CD14-positive monocyte (primary cell): ENCODE data around the gene GTF2H2C. TPM values are rescaled to one million over a fixed set of nuclear protein-coding genes. Genes with fewer than 3 reads are reported as not detected.
"Not testable (repeated sequence)": the region's sequence is repeated elsewhere in the genome, so short reads cannot be mapped to it uniquely, and the experiment has no call there.

Experiments used
- DNase-seq, 3 donors: peaks; one replicate each; pipeline ENCODE4 v3.0.0-alpha.2; 2011 to 2022
- H2AFZ ChIP-seq: 2 replicates; pipeline ENCODE4 v1.6.0; 2012; ENCODE audit warnings: mild to moderate bottlenecking, low read depth, low read length, inconsistent platforms; ENCODE audit not compliant: insufficient read depth, poor library complexity, severe bottlenecking
- H3K27ac ChIP-seq, 2 donors: 1 replicate in 1 of 2; 2 replicates in 1 of 2; pipeline ENCODE4 v1.5.1; 2012 to 2013; ENCODE audit warnings: low read length in 2 of 2, control low read depth in 1 of 2, inconsistent platforms in 1 of 2, low read depth in 1 of 2, mild to moderate bottlenecking in 1 of 2
- H3K27me3 ChIP-seq, 2 donors: one replicate each; pipeline versions ENCODE4 v1.6.0 to v1.6.1; 2011 to 2013; ENCODE audit warnings: low read length in 2 of 2; ENCODE audit not compliant: control insufficient read depth in 2 of 2, insufficient read depth in 2 of 2
- H3K36me3 ChIP-seq, 2 donors: replicated peaks in 1 of 2; 1 replicate in 1 of 2; 2 replicates in 1 of 2; pipeline versions ENCODE4 v1.5.1 to v1.6.1; 2012 to 2013; ENCODE audit warnings: low read length in 2 of 2, control low read depth in 1 of 2, inconsistent platforms in 1 of 2, mild to moderate bottlenecking in 1 of 2; ENCODE audit not compliant: insufficient read depth in 2 of 2, control insufficient read depth in 1 of 2
- H3K4me1 ChIP-seq, 2 donors: 1 replicate in 1 of 2; 2 replicates in 1 of 2; pipeline versions ENCODE4 v1.5.1 to v1.6.1; 2012 to 2013; ENCODE audit warnings: low read length in 2 of 2, control low read depth in 1 of 2, inconsistent platforms in 1 of 2, mild to moderate bottlenecking in 1 of 2, moderate library complexity in 1 of 2; ENCODE audit not compliant: insufficient read depth in 2 of 2, control insufficient read depth in 1 of 2
- H3K4me2 ChIP-seq: replicated peaks from 2 replicates; pipeline ENCODE3; 2012; ENCODE audit warnings: low read length, moderate library complexity, mild to moderate bottlenecking; ENCODE audit not compliant: poor library complexity, severe bottlenecking; ENCODE audit errors: extremely low read depth
- H3K4me3 ChIP-seq, 3 experiments: fragments of 200-600 bp in 1 of 3; sonication (generic) in 1 of 3; replicated peaks in 1 of 3; 1 replicate in 2 of 3; 2 replicates in 1 of 3; pipeline ENCODE4 v1.5.1; 2011 to 2013; ENCODE audit warnings: low read length in 3 of 3, mild to moderate bottlenecking in 3 of 3, control low read depth in 2 of 3, low read depth in 2 of 3, inconsistent platforms in 1 of 3, moderate library complexity in 1 of 3
- H3K79me2 ChIP-seq: 2 replicates; pipeline ENCODE4 v1.6.0; 2012; ENCODE audit warnings: mild to moderate bottlenecking, control low read depth, inconsistent platforms, low read length, moderate library complexity; ENCODE audit not compliant: insufficient read depth
- H3K9ac ChIP-seq: 2 replicates; pipeline ENCODE4 v1.6.0; 2017; ENCODE audit warnings: low read length, mild to moderate bottlenecking; ENCODE audit not compliant: insufficient read depth, poor library complexity, severe bottlenecking
- H3K9me3 ChIP-seq, 2 donors: replicated peaks in 1 of 2; 1 replicate in 1 of 2; 2 replicates in 1 of 2; pipeline versions ENCODE4 v1.5.1 to v1.6.1; 2012 to 2013; ENCODE audit warnings: low read length in 2 of 2, control low read depth in 1 of 2; ENCODE audit not compliant: control insufficient read depth in 1 of 2, insufficient read depth in 1 of 2
- H4K20me1 ChIP-seq: 2 replicates; pipeline ENCODE4 v1.6.0; 2012; ENCODE audit warnings: mild to moderate bottlenecking, low read length, control low read depth, moderate library complexity; ENCODE audit not compliant: insufficient read depth
- H3K27ac Mint-ChIP-seq, 7 donors: one replicate each; pipeline ENCODE4 v1.8.0; 2020; ENCODE audit warnings: mild to moderate bottlenecking in 7 of 7, mixed read lengths in 7 of 7, moderate library complexity in 6 of 7, inconsistent platforms in 2 of 7
- H3K27me3 Mint-ChIP-seq, 3 donors: one replicate each; pipeline ENCODE4 v1.8.0; 2021 to 2022; ENCODE audit warnings: low read depth in 3 of 3, mild to moderate bottlenecking in 3 of 3, mixed read lengths in 3 of 3, moderate library complexity in 3 of 3, inconsistent platforms in 1 of 3
- H3K36me3 Mint-ChIP-seq, 2 donors: one replicate each; pipeline ENCODE4 v1.8.0; 2020; ENCODE audit warnings: mixed read lengths in 2 of 2, inconsistent platforms in 1 of 2, mild to moderate bottlenecking in 1 of 2
- H3K4me1 Mint-ChIP-seq: one replicate; pipeline ENCODE4 v1.8.0; 2020; ENCODE audit warnings: mild to moderate bottlenecking, mixed read lengths
- H3K4me3 Mint-ChIP-seq, 2 donors: one replicate each; pipeline ENCODE4 v1.8.0; 2020; ENCODE audit warnings: mild to moderate bottlenecking in 2 of 2, mixed read lengths in 2 of 2, moderate library complexity in 1 of 2
- H3K9me3 Mint-ChIP-seq, 7 donors: one replicate each; pipeline ENCODE4 v1.8.0; 2020 to 2022; ENCODE audit warnings: mixed read lengths in 7 of 7, mild to moderate bottlenecking in 6 of 7, moderate library complexity in 6 of 7, inconsistent platforms in 2 of 7
- CTCF ChIP-seq: fragments of 200-600 bp; IDR thresholded peaks from one replicate; pipeline ENCODE4 v1.8.0; 2022; ENCODE audit warnings: antibody characterized with exemption, mild to moderate bottlenecking
- WGBS: methylation state at CpG from one replicate; pipeline ENCODE4 v1.1.5; 2013; ENCODE audit warnings: missing lambda C conversion rate; ENCODE audit not compliant: insufficient coverage; 5-methylcytosine and 5-hydroxymethylcytosine counted together
- intact Hi-C, 2 donors: fragments of 100-400 bp; cut with micrococcal nuclease; formaldehyde crosslinking; loops; one replicate each; pipeline versions ENCODE4 v1.15.0 to v1.15.1; 2023
- polyA plus RNA-seq, 3 donors: library from polyadenylated mRNA; depleted of rRNA in 1 of 3; unstranded in 2 of 3; stranded (reverse) in 1 of 3; fragments of 300-500 nt in 2 of 3; fragments of >200 nt in 1 of 3; fragmentation: Illumina TruSeq in 2 of 3; gene quantifications; 1 replicate in 2 of 3; 2 replicates in 1 of 3; pipeline ENCODE4 v1.2.3, GENCODE V29; 2012 to 2021

Gene GTF2H2C
- polyA plus RNA-seq, 3 donors: 11.0 to 14.4 (median 13.5) TPM

GRCh38 chr5:69531406-69531801, 28.6 kb upstream of the GTF2H2C start:
- Mint-ChIP-seq H3K4me3 (no peak overlapping the region), H3K36me3 (no peaks in the 10 kb centered on the region), H3K4me1 (peaks cover 12% of the 10 kb centered on the region), H3K27me3 (peaks cover 0 to 2% (median 0%) of the 10 kb centered on the region in 3 donors), H3K27ac (peak overlapping the region in 1 of 7 donors; percentile 28), H3K9me3 (no peaks in the 10 kb centered on the region)
- H4K20me1 ChIP-seq: no peaks in the 10 kb centered on the region
- no peak overlapping the region for H3K4me3 ChIP-seq
- H3K9ac ChIP-seq: no peak overlapping the region
- H3K4me2 ChIP-seq: no peak overlapping the region
- no peaks in the 10 kb centered on the region for H3K9me3 ChIP-seq
- no peak overlapping the region for H3K27ac ChIP-seq
- peak overlapping the region; percentile 30 for H2AFZ ChIP-seq
- H3K4me1 ChIP-seq: peaks cover 7 to 8% of the 10 kb centered on the region in 2 donors
- no peaks in the 10 kb centered on the region for H3K79me2 ChIP-seq
- DNase-seq: no peak
- no peaks in the 10 kb centered on the region for H3K27me3 ChIP-seq
- WGBS: 38% methylated on average over 1 of the region's 3 CpGs
- TF ChIP-seq CTCF: no peak
- intact Hi-C loops: no loop called here
- H3K36me3 ChIP-seq: no peaks in the 10 kb centered on the region

GRCh38 chr5:69537911-69538310, 22.1 kb upstream of the GTF2H2C start:
- H3K9ac ChIP-seq, H3K36me3 ChIP-seq, H3K4me3 ChIP-seq, H3K27me3 Mint-ChIP-seq, H3K27ac Mint-ChIP-seq, H2AFZ ChIP-seq, H3K36me3 Mint-ChIP-seq, H3K4me3 Mint-ChIP-seq, H3K79me2 ChIP-seq, intact Hi-C loops, H3K4me1 Mint-ChIP-seq, H4K20me1 ChIP-seq, H3K9me3 Mint-ChIP-seq, H3K9me3 ChIP-seq, H3K27ac ChIP-seq, H3K4me1 ChIP-seq, H3K27me3 ChIP-seq, H3K4me2 ChIP-seq, DNase-seq: not testable (repeated sequence)
- no CpG with 5 or more reads among the region's 3 CpGs for WGBS

- no CpG with 5 or more reads among the region's 2 CpGs for WGBS
These were observed 21.3 kb upstream of the GTF2H2C start for GRCh38 chr5:69538735-69539134.

GRCh38 chr5:69541347-69541746, 18.6 kb upstream of the GTF2H2C start:
- H3K79me2 ChIP-seq, H3K4me3 ChIP-seq, DNase-seq, H3K4me2 ChIP-seq, H3K9me3 ChIP-seq, H3K9me3 Mint-ChIP-seq, H3K4me1 ChIP-seq, H3K27me3 ChIP-seq, H3K27ac ChIP-seq, H3K36me3 Mint-ChIP-seq, H3K4me3 Mint-ChIP-seq, H2AFZ ChIP-seq, H3K27me3 Mint-ChIP-seq, H4K20me1 ChIP-seq, intact Hi-C loops, H3K27ac Mint-ChIP-seq, H3K36me3 ChIP-seq, H3K9ac ChIP-seq, H3K4me1 Mint-ChIP-seq: not testable (repeated sequence)
- no CpG with 5 or more reads among the region's 1 CpG for WGBS

More at GRCh38 chr5:69538735-69539134, 21.3 kb upstream of the GTF2H2C start:
- DNase-seq, H3K4me2 ChIP-seq, H3K36me3 Mint-ChIP-seq, H3K9ac ChIP-seq, H3K27ac ChIP-seq, H2AFZ ChIP-seq, H3K36me3 ChIP-seq, H3K27me3 ChIP-seq, intact Hi-C loops, H3K79me2 ChIP-seq, H3K4me1 Mint-ChIP-seq, H3K9me3 ChIP-seq, H3K27me3 Mint-ChIP-seq, H3K4me3 Mint-ChIP-seq, H3K4me1 ChIP-seq, H3K4me3 ChIP-seq, H4K20me1 ChIP-seq, H3K27ac Mint-ChIP-seq, H3K9me3 Mint-ChIP-seq: not testable (repeated sequence)
